Gastroesophageal sphincter (tissue), 4 donors: ENCODE measurements around the gene NR2F6. TPM values are rescaled to one million over a fixed set of nuclear protein-coding genes. Genes with fewer than 3 reads are reported as not detected.
A peak's percentile ranks its signal among the peaks of the same experiment; 100 is the strongest.

Experiments
- ATAC-seq: fragments of 150-250 bp; one replicate; pipeline ENCODE4 v1.9.1; 2016; ENCODE audit warnings: mild to moderate bottlenecking, moderate library complexity
- H3K27ac ChIP-seq, 4 donors: fragments of 200-600 bp; sonication (generic) in 3 of 4; 1 replicate in 3 of 4; 2 replicates in 1 of 4; pipeline ENCODE4 v1.5.1; 2016 to 2019
- H3K27me3 ChIP-seq: fragments of 200-600 bp; sonication (generic); one replicate; pipeline ENCODE4 v1.5.1; 2019
- H3K36me3 ChIP-seq, 2 donors: fragments of 200-600 bp; sonication (generic); one replicate each; pipeline ENCODE4 v1.5.1; 2019; ENCODE audit warnings: control low read depth in 1 of 2
- H3K4me1 ChIP-seq, 3 donors: fragments of 200-600 bp; sonication (generic); 1 replicate in 2 of 3; 2 replicates in 1 of 3; pipeline ENCODE4 v1.5.1; 2016 to 2019; ENCODE audit warnings: control low read depth in 2 of 3
- H3K4me3 ChIP-seq, 2 donors: fragments of 200-600 bp; sonication (generic); one replicate each; pipeline ENCODE4 v1.5.1; 2019; ENCODE audit warnings: mild to moderate bottlenecking in 1 of 2, moderate library complexity in 1 of 2
- H3K9me3 ChIP-seq, 3 donors: fragments of 200-600 bp; sonication (generic); one replicate each; pipeline ENCODE4 v1.5.1; 2017 to 2019; ENCODE audit warnings: control low read depth in 2 of 3
- EP300 ChIP-seq: sonication (generic); formaldehyde crosslinking; IDR thresholded peaks from one replicate; pipeline ENCODE4 v1.6.1; 2017; ENCODE audit warnings: antibody characterized with exemption, mild to moderate bottlenecking
- POLR2A ChIP-seq, 2 donors: fragments of 450-650 bp; IDR thresholded peaks; one replicate each; pipeline ENCODE4 v1.6.1; 2017; ENCODE audit warnings: antibody characterized with exemption in 2 of 2, mild to moderate bottlenecking in 2 of 2, moderate library complexity in 1 of 2
- POLR2AphosphoS5 ChIP-seq: sonication (generic); formaldehyde crosslinking; IDR thresholded peaks from one replicate; pipeline ENCODE4 v1.6.1; 2017; ENCODE audit warnings: antibody characterized with exemption
- WGBS, 2 donors: methylation state at CpG; one replicate each; pipeline ENCODE4 v1.1.5; 2018; ENCODE audit warnings: low coverage in 1 of 2; 5-methylcytosine and 5-hydroxymethylcytosine counted together
- total RNA-seq, 4 donors: library from RNA; depleted of rRNA; stranded (reverse); fragments of >200 nt; gene quantifications; one replicate each; pipeline ENCODE4 v1.1.0, GENCODE V29; 2016
- TF ChIP-seq, protein P1 (sequence below), 4 experiments: fragments of 200-600 bp in 2 of 4; fragments of 450-650 bp in 2 of 4; sonication (generic) in 1 of 4; IDR thresholded peaks; one replicate each; pipeline ENCODE4 v1.5.1; 2017 to 2019; ENCODE audit warnings: antibody characterized with exemption in 4 of 4, mild to moderate bottlenecking in 2 of 4, moderate library complexity in 2 of 4

Gene NR2F6
- total RNA-seq, 4 donors from 2014 or later = 33.9 to 71.9 (median 60.2) TPM

DNA sequence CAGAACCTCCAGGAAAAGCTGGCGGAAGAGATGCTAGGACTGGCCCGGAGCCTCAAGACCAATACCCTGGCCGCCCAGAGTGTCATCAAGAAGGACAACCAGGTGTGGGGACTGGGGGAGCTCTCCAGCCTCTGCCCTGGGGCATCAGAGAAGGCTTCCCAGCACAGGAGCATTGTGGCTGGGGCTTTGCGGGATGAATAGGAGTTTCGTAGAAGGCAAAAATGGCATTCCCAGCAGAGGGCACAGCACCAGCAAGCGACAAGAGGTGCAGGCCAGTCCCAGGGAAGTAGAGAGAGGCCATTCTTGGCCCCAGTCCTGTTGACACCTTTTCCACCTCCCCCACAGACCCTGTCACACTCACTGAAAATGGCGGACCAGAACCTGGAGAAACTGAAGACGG lies 26.4 kb downstream of the NR2F6 start:
- WGBS, 2 donors = 89% methylated on average over 4 of the region's 8 CpGs; no CpG with 5 or more reads in 1 of the 2 donors

DNA sequence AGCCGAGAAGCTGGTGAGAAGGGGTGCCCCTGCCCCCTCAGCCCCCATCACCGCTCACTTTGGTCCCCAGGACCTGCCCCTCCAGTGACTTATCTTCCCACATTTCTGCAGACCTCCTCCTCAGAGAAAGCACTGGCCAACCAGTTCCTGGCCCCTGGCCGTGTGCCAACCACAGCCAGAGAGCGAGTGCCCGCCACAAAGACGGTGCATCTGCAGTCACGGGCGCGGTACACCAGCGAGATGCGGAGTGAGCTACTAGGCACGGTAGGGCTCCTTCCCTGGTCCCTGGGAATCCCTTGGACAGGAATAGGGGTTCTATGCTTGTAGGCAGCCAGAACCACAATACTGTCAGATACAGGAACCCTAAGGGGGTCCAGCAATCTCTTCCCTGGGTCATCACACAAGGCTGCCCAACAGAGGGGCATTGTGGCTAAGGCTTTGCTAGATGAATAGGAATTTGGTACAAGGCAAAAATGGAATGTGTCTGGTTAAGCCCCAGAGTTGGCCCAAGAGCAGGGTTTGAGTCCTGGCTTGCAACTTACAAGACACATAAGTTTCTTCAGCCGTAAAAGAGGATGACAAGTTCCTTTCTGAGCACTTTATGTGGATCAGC lies 29.6 kb downstream of the NR2F6 start:
- TF ChIP-seq POLR2AphosphoS5 (no peak), POLR2A (IDR thresholded peaks at IDR 0.05) (no peak), EP300 (no peak)
- TF ChIP-seq, protein P1, sequence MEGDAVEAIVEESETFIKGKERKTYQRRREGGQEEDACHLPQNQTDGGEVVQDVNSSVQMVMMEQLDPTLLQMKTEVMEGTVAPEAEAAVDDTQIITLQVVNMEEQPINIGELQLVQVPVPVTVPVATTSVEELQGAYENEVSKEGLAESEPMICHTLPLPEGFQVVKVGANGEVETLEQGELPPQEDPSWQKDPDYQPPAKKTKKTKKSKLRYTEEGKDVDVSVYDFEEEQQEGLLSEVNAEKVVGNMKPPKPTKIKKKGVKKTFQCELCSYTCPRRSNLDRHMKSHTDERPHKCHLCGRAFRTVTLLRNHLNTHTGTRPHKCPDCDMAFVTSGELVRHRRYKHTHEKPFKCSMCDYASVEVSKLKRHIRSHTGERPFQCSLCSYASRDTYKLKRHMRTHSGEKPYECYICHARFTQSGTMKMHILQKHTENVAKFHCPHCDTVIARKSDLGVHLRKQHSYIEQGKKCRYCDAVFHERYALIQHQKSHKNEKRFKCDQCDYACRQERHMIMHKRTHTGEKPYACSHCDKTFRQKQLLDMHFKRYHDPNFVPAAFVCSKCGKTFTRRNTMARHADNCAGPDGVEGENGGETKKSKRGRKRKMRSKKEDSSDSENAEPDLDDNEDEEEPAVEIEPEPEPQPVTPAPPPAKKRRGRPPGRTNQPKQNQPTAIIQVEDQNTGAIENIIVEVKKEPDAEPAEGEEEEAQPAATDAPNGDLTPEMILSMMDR (IDR thresholded peaks at IDR 0.05) = no peak
- Histone ChIP-seq H3K4me1 (peaks cover 0 to 21% (median 14%) of the 10 kb centered on the region in 3 donors), H3K36me3 (peaks cover 0 to 58% of the 10 kb centered on the region in 2 donors), H3K9me3 (no peaks in the 10 kb centered on the region), H3K27me3 (no peaks in the 10 kb centered on the region), H3K27ac (peak overlapping the region in 3 of 4 donors; percentile 92 to 95 (median 93)), H3K4me3 (peak overlapping the region in 1 of 2 donors; percentile 79)
- ATAC-seq = no peak
- 100% methylated on average over 1 of the region's 13 CpGs for WGBS, 2 donors

More for the DNA sequence above, 26.4 kb downstream of the NR2F6 start:
- ATAC-seq = no peak
- no peaks in the 10 kb centered on the region for H3K9me3 ChIP-seq
- H3K4me3 ChIP-seq = no peak overlapping the region
- peaks cover 0 to 20% (median 14%) of the 10 kb centered on the region in 3 donors for H3K4me1 ChIP-seq
- H3K27ac ChIP-seq = no peak overlapping the region
- H3K36me3 ChIP-seq = peaks cover 0 to 33% of the 10 kb centered on the region in 2 donors
- H3K27me3 ChIP-seq = no peaks in the 10 kb centered on the region
- TF ChIP-seq, protein P1 (IDR thresholded peaks at IDR 0.05) = no peak
- TF ChIP-seq POLR2A (IDR thresholded peaks at IDR 0.05) (no peak), POLR2AphosphoS5 (no peak), EP300 (no peak)

DNA sequence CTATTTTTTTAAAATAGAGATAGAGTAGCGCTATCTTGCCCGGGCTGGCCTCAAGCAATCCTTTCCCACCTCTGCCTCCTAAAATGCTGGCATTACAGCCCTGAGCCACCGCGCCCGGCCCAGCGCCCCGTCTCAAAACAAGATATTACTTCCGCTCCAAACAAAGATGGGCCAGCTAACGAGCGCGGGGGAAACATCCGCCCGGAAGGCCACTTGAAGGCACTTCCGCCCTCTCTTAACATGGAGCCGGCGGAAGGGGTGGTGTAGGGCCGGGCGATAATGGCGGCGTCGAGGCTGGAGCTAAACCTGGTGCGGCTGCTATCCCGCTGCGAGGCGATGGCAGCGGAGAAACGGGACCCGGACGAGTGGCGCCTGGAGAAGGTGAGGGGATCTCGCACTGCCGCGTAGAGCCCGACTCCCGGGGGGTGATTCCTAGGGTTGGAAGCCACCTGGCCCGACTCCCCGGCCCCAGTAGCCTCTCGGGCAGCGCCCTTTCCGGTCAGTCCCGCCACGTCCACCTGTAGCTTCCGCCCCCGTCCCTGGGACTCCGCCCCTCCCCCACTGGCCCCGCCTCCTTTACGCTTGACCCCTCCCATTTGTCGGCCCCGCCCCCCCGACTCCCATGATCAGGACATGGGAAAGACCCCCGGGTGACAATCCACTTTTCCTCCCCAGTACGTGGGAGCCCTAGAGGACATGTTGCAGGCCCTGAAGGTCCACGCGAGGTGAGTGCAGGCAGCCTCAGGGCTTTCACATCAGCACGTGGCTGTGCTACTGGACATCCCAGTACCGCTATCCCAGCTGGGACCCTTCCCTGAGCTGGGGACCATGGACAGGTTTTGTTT lies 30.4 kb downstream of the NR2F6 start, which contains the start of gene USE1:
Gene USE1 (plus strand): TSS at position 231 of the 845 bp plus-strand sequence. CDS start 49 bp downstream, at position 280.
- no peaks in the 10 kb centered on the region for H3K27me3 ChIP-seq
- TF ChIP-seq EP300 (no peak), POLR2AphosphoS5 (peak; percentile 77), POLR2A (IDR thresholded peaks at IDR 0.05) (peak; percentile 31 to 53)
- TF ChIP-seq, protein P1 (IDR thresholded peaks at IDR 0.05) = no peak
- H3K4me3 ChIP-seq = peak within 1 kb of the TSS; percentile 48 to 79
- H3K9me3 ChIP-seq = no peaks in the 10 kb centered on the region
- H3K36me3 ChIP-seq = peaks cover 0 to 66% of the 10 kb centered on the region in 2 donors
- peak; percentile 97 for ATAC-seq
- peak within 1 kb of the TSS; percentile 48 to 95 (median 92) for H3K27ac ChIP-seq
- 0% methylated on average over 1 to 2 of the region's 56 CpGs for WGBS, 2 donors
- H3K4me1 ChIP-seq = peaks cover 0 to 21% (median 13%) of the 10 kb centered on the region in 3 donors

DNA sequence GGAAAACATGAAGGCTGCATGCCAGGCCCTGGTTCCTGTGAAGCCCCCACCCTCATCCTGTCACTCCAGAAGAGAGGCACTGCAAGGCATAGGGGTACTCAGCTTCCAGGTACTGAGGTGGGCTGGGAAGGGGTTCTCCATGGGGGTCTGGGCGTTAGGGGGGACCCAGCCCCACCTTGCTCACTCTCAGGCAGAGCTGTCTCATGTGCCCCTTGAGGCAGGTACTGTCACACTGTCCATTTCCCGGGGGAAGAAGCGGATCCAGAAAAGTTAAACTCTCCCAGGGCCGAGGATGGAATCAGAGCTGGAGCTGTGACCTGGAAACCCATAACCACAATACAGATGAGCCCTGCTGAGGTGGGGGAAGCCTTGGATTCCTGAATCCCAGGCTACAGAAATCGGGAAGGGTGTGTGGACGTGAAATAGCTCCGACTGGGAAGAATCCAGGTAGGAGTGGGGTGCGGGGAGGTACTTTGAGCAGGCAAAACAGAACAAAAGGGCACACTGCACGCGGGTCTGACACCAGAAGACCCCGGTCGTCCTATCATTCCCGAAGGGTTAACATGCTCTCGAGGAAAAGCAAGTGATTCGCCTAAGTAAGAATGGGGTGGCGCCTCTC lies 31.1 kb downstream of the NR2F6 start:
- Histone ChIP-seq H3K36me3 (peaks cover 0 to 72% of the 10 kb centered on the region in 2 donors), H3K27me3 (no peaks in the 10 kb centered on the region), H3K4me1 (peaks cover 0 to 21% (median 10%) of the 10 kb centered on the region in 3 donors), H3K27ac (peak overlapping the region; percentile 48 to 95 (median 92)), H3K9me3 (no peaks in the 10 kb centered on the region), H3K4me3 (peak overlapping the region; percentile 48 to 79)
- TF ChIP-seq POLR2AphosphoS5 (no peak), EP300 (no peak), POLR2A (IDR thresholded peaks at IDR 0.05) (no peak)
- ATAC-seq = no peak
- 3 to 21% methylated on average over 5 to 13 of the region's 16 CpGs for WGBS, 2 donors

DNA sequence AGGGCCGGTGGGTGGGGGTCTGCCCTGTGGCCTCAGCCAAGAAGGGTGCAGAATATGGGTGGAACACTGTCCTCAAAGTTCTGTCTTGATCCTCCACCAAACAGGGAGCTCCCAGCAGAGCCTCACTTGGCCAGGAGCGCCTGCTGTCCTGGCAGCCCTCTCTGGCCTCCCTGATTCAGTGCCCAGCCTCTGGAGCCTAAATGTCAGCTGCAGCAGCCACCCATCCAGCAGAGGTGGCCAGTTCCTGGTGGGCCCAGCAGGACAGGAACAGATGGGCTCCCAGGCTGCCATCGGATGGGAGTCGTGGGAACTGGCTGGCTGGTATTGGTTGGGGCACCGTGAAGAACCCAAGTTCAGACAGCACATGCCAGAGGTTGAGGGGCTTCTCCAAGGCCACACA lies 32.4 kb downstream of the NR2F6 start:
- no peak for ATAC-seq

More for the DNA sequence above, 32.4 kb downstream of the NR2F6 start:
- TF ChIP-seq POLR2AphosphoS5 (no peak), EP300 (no peak), POLR2A (IDR thresholded peaks at IDR 0.05) (no peak)
- TF ChIP-seq, protein P1 (IDR thresholded peaks at IDR 0.05) = no peak
- Histone ChIP-seq H3K27ac (no peak overlapping the region), H3K27me3 (no peaks in the 10 kb centered on the region), H3K4me3 (no peak overlapping the region), H3K4me1 (peaks cover 0 to 21% (median 10%) of the 10 kb centered on the region in 3 donors), H3K36me3 (peaks cover 0 to 72% of the 10 kb centered on the region in 2 donors), H3K9me3 (no peaks in the 10 kb centered on the region)
- WGBS, 2 donors = 67 to 80% methylated on average over 1 to 2 of the region's 5 CpGs
